H1 (cell line): ENCODE measurements around the gene EGFR. TPM values are rescaled to one million over a fixed set of nuclear protein-coding genes. Genes with fewer than 3 reads are reported as not detected.
A peak's percentile ranks its signal among the peaks of the same experiment; 100 is the strongest.

Experiments
- CTCF ChIA-PET: fragments of 300-600 bp; sonication (Branson Sonifier 250); formaldehyde crosslinking; loops from one replicate; lab custom pipeline; 2021; ENCODE audit not compliant: partially characterized antibody; lab: Charles Lee
- POLR2A ChIA-PET: fragments of 300-600 bp; sonication (Branson Sonifier 250); formaldehyde crosslinking; loops from one replicate; lab custom pipeline; 2021; ENCODE audit warnings: inconsistent platforms; ENCODE audit not compliant: partially characterized antibody; lab: Charles Lee
- DNase-seq, 2 experiments: peaks; one replicate each; pipeline versions ENCODE4 v3.0.0 to v3.0.0-alpha.2; 2010 to 2022; ENCODE audit warnings: low spot score in 2 of 2, low read depth in 1 of 2, mixed read lengths in 1 of 2
- FAIRE-seq: peaks from 2 replicates; lab custom pipeline; 2011; peaks lifted over from hg19 to GRCh38; lab: Jason Lieb, UNC
- H2AFZ ChIP-seq: 2 replicates; pipeline ENCODE4 v1.8.1; 2012; ENCODE audit warnings: low read length, inconsistent platforms
- H2AK5ac ChIP-seq: 2 replicates; pipeline ENCODE4 v1.6.1; 2013; ENCODE audit warnings: low read depth, low read length
- H2BK120ac ChIP-seq: replicated peaks from 2 replicates; pipeline ENCODE3; 2013; ENCODE audit warnings: low read depth, low read length, inconsistent platforms
- H2BK12ac ChIP-seq: 2 replicates; pipeline ENCODE4 v1.6.1; 2013; ENCODE audit warnings: low read depth, low read length
- H2BK15ac ChIP-seq: 2 replicates; pipeline ENCODE4 v1.6.1; 2013; ENCODE audit warnings: low read length
- H2BK20ac ChIP-seq: 2 replicates; pipeline ENCODE4 v1.6.1; 2013; ENCODE audit warnings: low read length
- H2BK5ac ChIP-seq: 2 replicates; pipeline ENCODE4 v1.6.1; 2013; ENCODE audit warnings: low read depth, low read length
- H3K14ac ChIP-seq: 2 replicates; pipeline ENCODE4 v1.6.1; 2013; ENCODE audit warnings: inconsistent platforms; ENCODE audit not compliant: insufficient read length
- H3K18ac ChIP-seq: 2 replicates; pipeline ENCODE4 v1.6.1; 2013; ENCODE audit warnings: low read length; ENCODE audit errors: extremely low read depth
- H3K23ac ChIP-seq: 2 replicates; pipeline ENCODE4 v1.6.1; 2013; ENCODE audit warnings: inconsistent platforms; ENCODE audit not compliant: insufficient read length
- H3K23me2 ChIP-seq: 2 replicates; pipeline ENCODE4 v1.6.1; 2013; ENCODE audit warnings: low read depth, low read length
- H3K27ac ChIP-seq: 2 replicates; pipeline ENCODE4 v1.6.1; 2011; ENCODE audit warnings: low read depth, low read length, inconsistent platforms
- H3K27me3 ChIP-seq, 4 experiments: replicated peaks in 1 of 4; 1 replicate in 1 of 4; 2 replicates in 3 of 4; pipeline versions ENCODE4 v1.6.1 to v1.8.1; 2011 to 2013; ENCODE audit warnings: low read length in 3 of 4, mild to moderate bottlenecking in 3 of 4, inconsistent platforms in 2 of 4, mixed read lengths in 2 of 4, moderate library complexity in 1 of 4; ENCODE audit not compliant: control insufficient read depth in 3 of 4, insufficient read depth in 3 of 4; ENCODE audit errors: extremely low read depth in 1 of 4
- H3K36me3 ChIP-seq, 4 experiments: 2 replicates each; pipeline versions ENCODE4 v1.6.1 to v1.8.1; 2011 to 2013; ENCODE audit warnings: mild to moderate bottlenecking in 4 of 4, low read length in 3 of 4, moderate library complexity in 2 of 4, control low read depth in 1 of 4, inconsistent platforms in 1 of 4; ENCODE audit not compliant: insufficient read depth in 4 of 4, control insufficient read depth in 2 of 4
- H3K4ac ChIP-seq: replicated peaks from 2 replicates; pipeline ENCODE3; 2013; ENCODE audit warnings: low read length, low read depth, mixed read lengths, inconsistent platforms; ENCODE audit not compliant: insufficient read length
- H3K4me1 ChIP-seq, 4 experiments: replicated peaks in 1 of 4; 1 replicate in 1 of 4; 2 replicates in 3 of 4; pipeline versions ENCODE4 v1.6.1 to v1.8.1; 2011 to 2013; ENCODE audit warnings: low read length in 3 of 4, inconsistent platforms in 2 of 4, mixed read lengths in 1 of 4; ENCODE audit not compliant: insufficient read depth in 4 of 4, control insufficient read depth in 3 of 4
- H3K4me2 ChIP-seq, 2 experiments: 2 replicates each; pipeline versions ENCODE4 v1.6.1 to v1.8.1; 2011 to 2013; ENCODE audit warnings: low read depth in 2 of 2, low read length in 2 of 2, control low read depth in 1 of 2, inconsistent platforms in 1 of 2, mild to moderate bottlenecking in 1 of 2; ENCODE audit not compliant: insufficient read depth in 1 of 2
- H3K4me3 ChIP-seq, 4 experiments: fragments of 200-600, 300-600 bp in 1 of 4; sonication (generic), shearing (Covaris generic), sonication (Bioruptor Twin) in 1 of 4; 2 replicates each; pipeline versions ENCODE4 v1.5.1 to v1.8.1; 2011 to 2016; ENCODE audit warnings: low read length in 4 of 4, low read depth in 3 of 4, control low read depth in 2 of 4, inconsistent platforms in 2 of 4, mild to moderate bottlenecking in 2 of 4, mixed read lengths in 1 of 4, moderate library complexity in 1 of 4; ENCODE audit not compliant: insufficient read depth in 2 of 4; ENCODE audit errors: extremely low read depth in 1 of 4
- H3K56ac ChIP-seq: replicated peaks from 2 replicates; pipeline ENCODE3; 2013; ENCODE audit warnings: low read depth, mild to moderate bottlenecking, mixed read lengths, low read length, inconsistent platforms; ENCODE audit not compliant: insufficient read length
- H3K79me1 ChIP-seq: 2 replicates; pipeline ENCODE4 v1.6.1; 2013; ENCODE audit warnings: low read depth, low read length, control low read depth
- H3K79me2 ChIP-seq, 2 experiments: 2 replicates each; pipeline versions ENCODE4 v1.6.1 to v1.8.1; 2012 to 2013; ENCODE audit warnings: low read length in 2 of 2, mild to moderate bottlenecking in 2 of 2, inconsistent platforms in 1 of 2; ENCODE audit not compliant: insufficient read depth in 2 of 2, control insufficient read depth in 1 of 2
- H3K9ac ChIP-seq, 4 experiments: replicated peaks in 1 of 4; 1 replicate in 1 of 4; 2 replicates in 3 of 4; pipeline versions ENCODE4 v1.6.1 to v1.8.1; 2011 to 2013; ENCODE audit warnings: low read depth in 3 of 4, low read length in 3 of 4, control low read depth in 2 of 4, mild to moderate bottlenecking in 2 of 4, moderate library complexity in 2 of 4, inconsistent platforms in 1 of 4; ENCODE audit errors: extremely low read depth in 1 of 4
- H3K9me3 ChIP-seq, 2 experiments: 2 replicates each; pipeline versions ENCODE4 v1.6.1 to v1.8.1; 2012 to 2013; ENCODE audit warnings: mild to moderate bottlenecking in 2 of 2, moderate library complexity in 2 of 2, control low read depth in 1 of 2, inconsistent platforms in 1 of 2, low read depth in 1 of 2, low read length in 1 of 2, mixed read lengths in 1 of 2; ENCODE audit not compliant: insufficient read depth in 2 of 2
- H4K20me1 ChIP-seq, 2 experiments: replicated peaks in 1 of 2; 2 replicates each; pipeline versions ENCODE3 to v1.8.1; 2011 to 2013; ENCODE audit warnings: inconsistent platforms in 2 of 2, low read length in 2 of 2, mild to moderate bottlenecking in 1 of 2; ENCODE audit not compliant: insufficient read depth in 2 of 2, control insufficient read depth in 1 of 2
- H4K5ac ChIP-seq: 2 replicates; pipeline ENCODE4 v1.6.1; 2013; ENCODE audit warnings: low read length, low read depth, mixed read lengths, inconsistent platforms; ENCODE audit not compliant: insufficient read length
- H4K8ac ChIP-seq: 2 replicates; pipeline ENCODE4 v1.8.0; 2013; ENCODE audit warnings: mild to moderate bottlenecking, moderate library complexity, low read length, inconsistent platforms; ENCODE audit not compliant: insufficient read depth; ENCODE audit errors: extremely low read depth
- H4K91ac ChIP-seq: replicated peaks from 2 replicates; pipeline ENCODE3; 2013; ENCODE audit warnings: low read length, mixed read lengths, inconsistent platforms; ENCODE audit not compliant: insufficient read length
- CTBP2 ChIP-seq: IDR thresholded peaks from 2 replicates; pipeline ENCODE4 v1.7.0; 2011; ENCODE audit warnings: borderline replicate concordance, mild to moderate bottlenecking, moderate library complexity, mixed read lengths, low read length; ENCODE audit not compliant: insufficient read depth, insufficient read length
- EZH2 ChIP-seq: fragments of 200-600 bp; sonication (generic); IDR thresholded peaks from 2 replicates; pipeline ENCODE4 v1.7.1; 2012; ENCODE audit warnings: low read depth, mild to moderate bottlenecking, moderate library complexity, low read length, inconsistent platforms; ENCODE audit not compliant: severe bottlenecking
- KDM4A ChIP-seq: IDR thresholded peaks from one replicate; pipeline ENCODE4 v1.7.1; 2012; ENCODE audit warnings: low read depth, mild to moderate bottlenecking, moderate library complexity, low read length, inconsistent platforms; ENCODE audit not compliant: severe bottlenecking
- SAP30 ChIP-seq: fragments of 300-600 bp; sonication (generic); IDR thresholded peaks from 2 replicates; pipeline ENCODE4 v1.7.1; 2012; ENCODE audit warnings: low read length, moderate library complexity, mild to moderate bottlenecking, inconsistent platforms; ENCODE audit not compliant: insufficient read depth, insufficient replicate concordance
- SIN3A ChIP-seq, 2 experiments: IDR thresholded peaks in 1 of 2; conservative IDR thresholded peaks in 1 of 2; 2 replicates each; pipeline ENCODE4 v1.6.1; 2011 to 2012; ENCODE audit warnings: low read length in 2 of 2, improper control_type of control experiment in 1 of 2, low read depth in 1 of 2, mild to moderate bottlenecking in 1 of 2
- SUZ12 ChIP-seq: fragments of 200-600 bp; sonication (generic); IDR thresholded peaks from 2 replicates; pipeline ENCODE4 v1.6.1; 2012; ENCODE audit warnings: mild to moderate bottlenecking, inconsistent platforms, low read length, moderate library complexity, mixed read lengths
- TBP ChIP-seq: IDR thresholded peaks from 2 replicates; pipeline ENCODE4 v1.6.1; 2011; ENCODE audit warnings: low read depth, low read length, improper control_type of control experiment
- TCF12 ChIP-seq: IDR thresholded peaks from 2 replicates; pipeline ENCODE4 v1.6.1; 2011; ENCODE audit warnings: low read depth, mild to moderate bottlenecking, low read length
- WGBS, 2 experiments: shearing (Covaris generic) in 1 of 2; methylation state at CpG; one replicate each; pipeline versions ENCODE4 v1.1.6 to v1.1.7; 2013 to 2015; ENCODE audit warnings: low lambda C conversion rate in 2 of 2, mixed read lengths in 2 of 2, inconsistent platforms in 1 of 2, low coverage in 1 of 2, missing lambda C conversion rate in 1 of 2; ENCODE audit not compliant: insufficient replicate concordance in 2 of 2, insufficient coverage in 1 of 2, insufficient read length in 1 of 2; ENCODE audit errors: extremely low coverage in 1 of 2, missing lambda C conversion rate in 1 of 2; 5-methylcytosine and 5-hydroxymethylcytosine counted together
- long read RNA-seq, 2 experiments: library from RNA in 1 of 2; library from capped mRNA in 1 of 2; stranded (forward); transcript quantifications; one replicate each; pipeline ENCODE4 v2.0.0, GENCODE V29; 2021; ENCODE audit warnings: inconsistent platforms in 1 of 2
- polyA minus RNA-seq, 3 experiments: library from RNA; depleted of rRNA, polyadenylated mRNA; stranded (reverse); fragments of >200 nt; gene quantifications; 1 replicate in 2 of 3; 2 replicates in 1 of 3; pipeline ENCODE4 v1.2.3, GENCODE V29; 2011
- polyA plus RNA-seq, 7 experiments: library from polyadenylated mRNA; depleted of rRNA in 3 of 7; stranded (reverse) in 5 of 7; unstranded in 2 of 7; fragments of >200 nt in 5 of 7; fragments of 200-250 nt in 2 of 7; gene quantifications; 1 replicate in 5 of 7; 2 replicates in 1 of 7; 4 replicates in 1 of 7; pipeline versions ENCODE4 v1.2.1 to v1.2.3, GENCODE V29; 2011 to 2013; ENCODE audit warnings: missing spikeins in 2 of 7, mixed read lengths in 2 of 7
- total RNA-seq: library from RNA; stranded (reverse); fragmentation: NEBNext Ultra II Directional; extraction: Animal tissue kit (Norgen Biotek cat#: 25700); gene quantifications from 2 replicates; pipeline ENCODE4 v1.2.1, GENCODE V29; 2021

EGFR gene
- total RNA-seq (5.8 and 6.0 TPM in 2 replicates), polyA plus RNA-seq (2011; rRNA removed) (1.9 and 2.8 TPM in 2 replicates), polyA minus RNA-seq (2011; rRNA and poly(A)+ RNA removed) (6.6 and 7.1 TPM in 2 replicates)
- 1.9 TPM for polyA plus RNA-seq (2011; cell fraction: cytosol; rRNA removed)
- polyA plus RNA-seq (2011; cell fraction: nucleus; rRNA removed), result 6.7 TPM
- polyA plus RNA-seq (2012, experiment 1 of 2), result 1.9 to 2.7 TPM (median 2.4 TPM) in 4 replicates
- 0.39 TPM for polyA plus RNA-seq (2012, experiment 2 of 2)
- 3.8 TPM for polyA plus RNA-seq (2013, experiment 1 of 2)
- 3.7 TPM for polyA plus RNA-seq (2013, experiment 2 of 2)
- polyA minus RNA-seq (2011; cell fraction: cytosol; rRNA and poly(A)+ RNA removed), result 8.6 TPM
- polyA minus RNA-seq (2011; cell fraction: nucleus; rRNA and poly(A)+ RNA removed), result 5.3 TPM
- long read RNA-seq, experiment 1, partial matches to known transcripts, result 1 of 5 reads
- long read RNA-seq, experiment 1, other reads (novel, unspliced or antisense), result 3 of 5 reads
- long read RNA-seq, experiment 2, result 0 reads

GRCh38 chr7:55018361-55019190 is at the start of gene EGFR:
Gene EGFR (plus strand): TSS chr7:55019017. CDS start chr7:55019278, 261 bp downstream.
- ChIA-PET POLR2A (no interaction called here), CTCF (interaction anchor here (1.3 to 2.1 kb wide), 2 partner anchors 24 to 237 kb away, joined by 3 to 12 read pairs; no protein-coding TSS in a partner anchor)
- peaks cover 0 to 8% (median 3%) of the 10 kb centered on the region in 4 experiments; a peak in 4 of 7 replicates for H3K4me1 ChIP-seq
- H3K23ac ChIP-seq, result no peak within 1 kb of the TSS
- no peak within 1 kb of the TSS for H2BK12ac ChIP-seq
- no peak within 1 kb of the TSS for H3K56ac ChIP-seq
- peak within 1 kb of the TSS in 2 of 4 experiments; percentile 41 to 50; a peak in 2 of 7 replicates for H3K9ac ChIP-seq
- no peak within 1 kb of the TSS for H3K14ac ChIP-seq
- no peak within 1 kb of the TSS for H2AK5ac ChIP-seq
- H2BK15ac ChIP-seq, result no peak within 1 kb of the TSS
- H3K27ac ChIP-seq, result no peak within 1 kb of the TSS
- FAIRE-seq, result no peak
- H4K5ac ChIP-seq, result no peak within 1 kb of the TSS
- no peak within 1 kb of the TSS for H4K91ac ChIP-seq
- no peaks in the 10 kb centered on the region for H3K9me3 ChIP-seq
- no peak within 1 kb of the TSS for H2BK20ac ChIP-seq
- H2AFZ ChIP-seq, result peak within 1 kb of the TSS; percentile 54; the same call in 1 of the 2 replicates
- peak within 1 kb of the TSS; percentile 28; the same call in 1 of the 2 replicates for H3K18ac ChIP-seq
- no peaks in the 10 kb centered on the region for H3K79me1 ChIP-seq
- 13% methylated on average over 43 of the region's 80 CpGs; no CpG with 5 or more reads in 1 of the 2 experiments for WGBS, 2 experiments
- H3K4ac ChIP-seq, result no peak within 1 kb of the TSS
- no peak within 1 kb of the TSS for H2BK5ac ChIP-seq
- H3K79me2 ChIP-seq, result no peaks in the 10 kb centered on the region
- peak within 1 kb of the TSS; percentile 40 to 77 (median 53) for H3K4me3 ChIP-seq
- H3K27me3 ChIP-seq, result peaks cover 16 to 56% (median 39%) of the 10 kb centered on the region in 4 experiments
- peak within 1 kb of the TSS; percentile 57; the same call in 1 of the 2 replicates for H4K8ac ChIP-seq
- no peaks in the 10 kb centered on the region for H3K36me3 ChIP-seq
- H4K20me1 ChIP-seq, result no peaks in the 10 kb centered on the region
- H2BK120ac ChIP-seq, result no peak within 1 kb of the TSS
- peak within 1 kb of the TSS; percentile 74 to 90 for H3K4me2 ChIP-seq
- peak in 1 of 2 experiments; percentile 75 for DNase-seq
- H3K23me2 ChIP-seq, result peaks cover 9% of the 10 kb centered on the region; the same call in 1 of the 2 replicates
- TF ChIP-seq SUZ12, result peak; percentile 35; the same call in 1 of the 2 replicates
- peak; percentile 84 for TF ChIP-seq KDM4A
- no peak for TF ChIP-seq SAP30
- TF ChIP-seq EZH2, result peak; percentile 74
- TF ChIP-seq TCF12, result no peak
- peak in 1 of 2 experiments; percentile 19; a peak in 1 of 4 replicates for TF ChIP-seq SIN3A (conservative IDR thresholded peaks at IDR 0.05 in 1 of 2, IDR thresholded peaks at IDR 0.05 in 1 of 2; ENCODE audit: low read depth in 1 of 2, low read length in 2 of 2)
- TF ChIP-seq TBP, result 0 out of 2 replicates have a peak, but pooled peaks have one; percentile 13
- TF ChIP-seq CTBP2, result no peak
